HepG2 (cell line): Measurements from ENCODE around the gene SLIT3.

ENCODE experiments used
- CHD2 ChIP-seq: IDR thresholded peaks from 2 replicates; pipeline ENCODE4 v1.6.1; 2011; ENCODE audit warnings: low read depth, low read length, improper control_type of control experiment
- CTCF ChIP-seq: sonication (generic); formaldehyde crosslinking; IDR thresholded peaks from 2 replicates; pipeline ENCODE4 v1.5.0; 2020; ENCODE audit warnings: mild to moderate bottlenecking, missing genetic modification reagents, moderate library complexity
- ELK4 ChIP-seq: sonication (generic); formaldehyde crosslinking; IDR thresholded peaks from 2 replicates; pipeline ENCODE4 v1.9.0; 2021; ENCODE audit warnings: missing genetic modification reagents, borderline replicate concordance
- ETS1 ChIP-seq: sonication (generic); formaldehyde crosslinking; IDR thresholded peaks from 2 replicates; pipeline ENCODE4 v1.4.0; 2020; ENCODE audit warnings: missing genetic modification reagents
- FOXK2 ChIP-seq: fragments of 450-650 bp; IDR thresholded peaks from 2 replicates; pipeline ENCODE4 v1.6.1; 2016
- GATAD2A ChIP-seq: IDR thresholded peaks from 2 replicates; pipeline ENCODE4 v1.6.1; 2016
- KDM3A ChIP-seq: IDR thresholded peaks from 2 replicates; pipeline ENCODE4 v1.6.1; 2018; ENCODE audit warnings: low read depth, missing compliant biosample characterization
- POLR2A ChIP-seq, 2 experiments: IDR thresholded peaks; 2 replicates each; pipeline ENCODE4 v1.6.1; 2011; ENCODE audit warnings: low read depth in 2 of 2, low read length in 2 of 2, mild to moderate bottlenecking in 1 of 2, moderate library complexity in 1 of 2; ENCODE audit not compliant: insufficient read depth in 1 of 2
- POLR2AphosphoS2 ChIP-seq: IDR thresholded peaks from 2 replicates; pipeline ENCODE4 v1.6.1; 2011; ENCODE audit warnings: low read depth, low read length, improper control_type of control experiment
- SMC3 ChIP-seq: IDR thresholded peaks from 2 replicates; pipeline ENCODE4 v1.6.1; 2011; ENCODE audit warnings: low read length, improper control_type of control experiment
- WIZ ChIP-seq: sonication (generic); formaldehyde crosslinking; IDR thresholded peaks from 2 replicates; pipeline ENCODE4 v1.5.1; 2020; ENCODE audit warnings: mild to moderate bottlenecking, missing genetic modification reagents
- ZBTB7A ChIP-seq: sonication (generic); formaldehyde crosslinking; IDR thresholded peaks from 2 replicates; pipeline ENCODE4 v1.8.0; 2022; ENCODE audit warnings: mild to moderate bottlenecking, missing genetic modification reagents

- TF ChIP-seq ETS1 (CRISPR knock-in tag), result no peak
- TF ChIP-seq POLR2AphosphoS2, result no peak
- no peak for TF ChIP-seq SMC3
- no peak for TF ChIP-seq GATAD2A
- no peak for TF ChIP-seq KDM3A (CRISPR knock-in tag)
- no peak for TF ChIP-seq FOXK2
- no peak for TF ChIP-seq ELK4
- no peak for TF ChIP-seq ZBTB7A
- no peak for TF ChIP-seq CTCF
- no peak for TF ChIP-seq CHD2
- no peak for TF ChIP-seq POLR2A (IDR thresholded peaks at IDR 0.05; ENCODE audit: insufficient read depth in 1 of 2, low read depth in 2 of 2, low read length in 2 of 2)
- TF ChIP-seq WIZ (CRISPR knock-in tag), result no peak
Measured at GRCh38 chr5:169328401-169328800, 27.5 kb upstream of the SLIT3 start.
